HG03103 (cell line): ENCODE results near the gene RPTOR.
"Not testable (repeated sequence)": the region's sequence is repeated elsewhere in the genome, so short reads cannot be mapped to it uniquely, and the experiment has no call there.

ENCODE experiments used
- ATAC-seq: cut with Tn5 transposase; IDR thresholded peaks from one replicate; pipeline ENCODE4 v1.9.1; 2021; ENCODE audit warnings: low read depth; ENCODE audit not compliant: unreplicated experiment

The RPTOR gene

DNA sequence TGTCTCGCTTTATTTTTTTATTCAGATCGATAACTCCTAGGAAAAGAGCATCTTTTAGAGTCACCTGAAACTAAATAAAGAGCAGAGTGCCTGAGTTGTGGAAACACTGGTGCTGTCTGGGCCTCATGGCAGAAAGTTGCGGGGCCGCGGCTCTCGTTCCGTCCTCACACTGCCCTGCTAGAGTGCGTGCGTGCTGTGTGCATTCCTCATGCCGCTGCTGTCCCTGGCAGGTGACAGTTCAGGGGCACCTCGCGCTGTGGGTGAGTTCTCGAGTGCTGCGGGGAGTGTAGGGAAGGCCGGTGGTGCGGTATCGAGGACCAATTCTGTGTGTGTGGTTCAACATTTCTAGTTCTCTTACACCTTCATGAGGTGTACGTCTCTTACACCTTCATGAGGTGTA is 136.6 kb downstream of the RPTOR start:
- no peak for ATAC-seq

DNA sequence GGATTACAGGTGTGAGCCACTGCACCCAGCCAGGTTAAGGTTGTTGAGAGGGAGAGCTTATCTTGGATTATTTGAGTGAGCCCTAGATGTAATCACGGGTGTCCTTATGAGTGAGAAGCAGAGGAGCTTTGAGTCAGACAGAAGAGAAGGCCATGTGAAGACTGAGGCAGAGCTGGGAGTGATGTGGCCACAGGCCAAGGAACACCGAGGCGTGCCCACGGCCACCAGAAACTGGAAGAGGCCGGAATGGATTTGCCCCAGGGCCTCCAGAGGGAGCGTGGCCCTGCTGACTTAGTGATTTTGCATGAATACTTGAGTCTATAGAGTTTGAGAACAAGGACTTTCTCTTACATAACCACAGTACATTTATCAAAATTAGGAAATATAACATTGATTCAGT is 137.7 kb downstream of the RPTOR start:
- ATAC-seq: no peak

DNA sequence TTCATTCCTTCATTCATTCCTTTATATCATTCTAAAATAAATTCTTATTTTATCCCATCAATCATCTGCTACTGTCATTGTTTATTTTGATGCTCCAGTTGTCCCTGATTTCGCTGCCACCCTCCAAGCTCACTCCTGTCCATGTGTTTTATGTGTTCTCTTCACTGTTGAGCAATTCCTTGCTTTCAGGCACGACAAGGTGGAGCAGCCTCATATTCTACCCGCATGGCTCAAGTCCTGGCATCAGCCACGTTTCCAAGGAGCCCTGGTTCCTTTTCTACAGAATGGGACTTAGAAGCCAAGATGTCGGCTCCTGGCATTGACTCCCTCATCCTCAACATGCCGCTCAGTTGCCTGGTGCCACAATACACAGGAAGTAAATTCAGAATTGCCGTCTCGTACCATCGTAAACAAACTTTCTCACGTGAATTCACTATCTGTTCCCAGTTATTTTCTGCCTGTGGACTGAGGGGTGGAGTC is 139.0 kb downstream of the RPTOR start:
- no peak for ATAC-seq

DNA sequence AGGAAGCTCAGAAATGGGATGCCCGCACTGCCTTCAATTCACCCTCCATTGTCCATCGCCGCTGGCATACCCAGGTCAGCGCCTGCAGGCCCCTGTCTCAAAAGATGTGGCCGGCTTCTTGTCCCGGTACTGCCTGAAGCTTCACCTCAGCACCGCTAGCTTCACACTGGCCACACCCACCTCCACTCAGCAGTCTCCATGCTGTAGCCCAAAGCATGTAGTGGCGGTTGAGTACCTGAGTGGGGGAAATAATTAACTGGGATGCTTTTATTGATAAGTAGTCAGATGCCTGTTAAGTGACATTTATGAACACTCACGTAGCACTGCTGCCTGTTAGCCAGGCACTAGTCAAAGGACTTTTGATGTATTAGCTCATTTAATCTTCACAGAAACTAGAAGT is 143.2 kb downstream of the RPTOR start:
- ATAC-seq: no peak

DNA sequence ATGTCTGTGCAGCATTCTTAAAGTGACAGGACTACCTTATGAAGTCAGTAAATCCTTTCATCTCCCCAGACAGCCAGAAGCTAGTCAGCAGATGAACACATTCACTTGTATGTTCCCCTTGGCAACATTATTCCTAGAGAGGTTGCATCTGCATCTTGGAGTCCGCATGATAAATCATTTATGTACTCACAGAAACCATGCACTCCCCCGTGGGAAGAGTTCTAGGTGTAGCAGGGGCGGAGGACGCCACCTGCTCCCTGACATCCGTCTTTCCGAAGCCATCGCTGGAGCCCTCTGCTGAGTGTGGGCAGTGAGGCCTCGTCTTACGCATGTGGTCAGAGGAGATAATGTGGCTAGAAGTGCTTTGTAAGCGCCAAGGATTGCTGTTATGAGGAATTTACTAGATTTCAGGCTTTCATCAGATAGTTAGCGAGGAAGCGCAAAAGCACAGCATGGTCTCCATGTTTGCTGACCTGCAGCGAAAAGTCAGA is 144.5 kb downstream of the RPTOR start:
- ATAC-seq: no peak

DNA sequence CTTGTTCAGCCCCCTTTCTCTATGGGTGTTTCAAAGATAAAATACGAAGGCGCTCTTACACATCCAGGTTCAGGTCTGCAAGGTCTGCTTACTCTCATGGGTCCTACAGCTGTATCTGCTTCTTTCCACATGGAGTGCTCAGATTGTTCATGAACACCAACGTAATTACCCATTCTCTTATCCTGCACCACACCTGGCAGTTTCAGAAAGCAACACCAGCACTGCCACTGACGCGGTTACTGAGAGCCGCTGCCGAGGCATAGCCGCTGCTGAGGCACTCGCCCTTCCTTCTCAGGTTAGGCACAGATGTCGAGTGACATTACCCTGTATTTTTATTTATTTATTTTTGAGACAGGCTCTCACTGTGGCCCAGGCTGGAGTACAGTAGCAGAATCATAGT is 147.1 kb downstream of the RPTOR start:
- ATAC-seq: no peak

DNA sequence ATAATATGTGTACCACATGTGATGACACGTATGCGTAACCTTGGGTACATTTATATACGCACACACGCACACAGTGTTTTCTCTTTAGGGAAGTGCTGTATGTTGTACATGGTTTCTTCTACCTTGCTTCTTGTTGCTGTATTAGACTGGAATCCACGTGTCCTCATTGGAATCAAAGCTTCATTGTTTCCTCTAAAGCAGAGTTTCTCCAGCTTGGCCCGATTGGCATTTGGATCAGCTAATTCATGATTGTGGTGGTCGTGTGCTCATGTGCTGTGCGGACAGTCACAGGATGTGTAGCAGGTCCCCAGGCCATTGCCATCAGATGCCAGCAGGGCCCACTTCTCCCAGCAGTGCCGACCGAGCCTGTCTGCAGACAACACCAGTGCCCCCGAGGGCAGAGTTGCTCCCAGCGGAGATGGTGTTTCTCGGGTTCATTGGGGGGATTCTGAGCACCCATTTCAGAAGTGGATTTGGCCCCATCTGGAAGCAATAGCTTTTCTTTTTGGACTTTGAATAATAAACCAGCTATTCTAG is 148.4 kb downstream of the RPTOR start:
- ATAC-seq: no peak

DNA sequence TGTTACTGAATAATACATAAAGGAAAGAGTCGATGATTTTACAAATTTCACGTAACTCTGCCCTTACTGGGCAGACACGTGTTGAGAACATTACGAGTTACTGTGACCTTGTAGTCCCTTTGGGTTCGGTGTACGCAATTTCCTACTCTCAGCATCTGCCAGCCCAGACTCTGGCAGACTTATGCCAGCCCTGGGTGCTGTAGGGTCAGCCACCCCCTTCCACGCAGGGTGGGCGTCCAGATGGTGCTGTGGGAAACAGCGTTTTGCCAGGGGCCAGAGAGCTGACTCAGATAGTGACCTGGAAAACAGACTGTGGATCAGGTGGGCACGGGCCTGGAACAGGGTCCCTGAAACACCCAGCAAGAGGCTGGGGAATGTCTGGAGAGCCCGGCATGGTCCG is 148.9 kb downstream of the RPTOR start:
- ATAC-seq: no peak

DNA sequence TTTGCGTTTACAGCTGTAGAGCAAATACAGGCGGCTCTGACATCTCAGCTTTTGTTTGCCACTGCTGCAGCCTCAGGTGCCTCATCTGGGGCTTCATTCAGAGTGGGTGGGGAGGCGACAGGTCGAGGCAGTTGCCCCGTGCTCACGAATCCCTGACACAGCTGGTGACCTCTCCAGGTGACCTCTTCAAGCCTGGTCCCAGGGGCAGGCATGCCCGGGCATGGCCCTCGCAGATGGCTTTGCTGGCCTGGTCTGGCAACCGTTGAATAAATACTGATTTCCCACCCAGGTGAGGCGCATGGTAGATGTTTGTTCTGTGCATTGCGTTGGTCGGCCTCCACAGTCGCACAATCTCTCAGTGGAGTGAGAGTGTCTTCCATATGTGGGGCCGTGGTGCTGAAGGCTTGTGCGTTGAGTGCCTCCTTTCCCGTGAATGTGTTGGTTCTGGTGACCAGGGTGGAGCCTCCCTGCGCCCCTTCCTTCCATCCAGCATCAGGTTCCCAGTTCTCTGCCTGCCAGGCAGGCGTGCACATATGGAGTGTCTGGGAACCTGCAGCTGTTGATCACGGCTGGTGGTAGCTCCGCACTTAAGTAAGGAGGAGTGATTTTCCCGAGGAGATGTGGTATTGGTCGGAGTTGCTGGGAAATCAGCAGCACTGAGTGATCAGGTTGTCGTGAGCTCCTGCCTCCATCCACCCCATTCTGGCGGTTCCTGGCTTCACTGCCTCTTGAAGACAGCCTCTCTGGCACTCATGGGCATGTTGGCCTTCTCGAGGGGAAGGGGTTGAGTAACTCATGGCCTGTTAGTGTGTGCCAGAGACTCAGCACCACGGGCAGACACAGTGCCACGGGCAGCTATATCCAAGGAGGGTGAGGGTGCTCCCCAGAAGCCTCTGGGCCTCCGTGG is 149.7 kb downstream of the RPTOR start:
- no peak for ATAC-seq

DNA sequence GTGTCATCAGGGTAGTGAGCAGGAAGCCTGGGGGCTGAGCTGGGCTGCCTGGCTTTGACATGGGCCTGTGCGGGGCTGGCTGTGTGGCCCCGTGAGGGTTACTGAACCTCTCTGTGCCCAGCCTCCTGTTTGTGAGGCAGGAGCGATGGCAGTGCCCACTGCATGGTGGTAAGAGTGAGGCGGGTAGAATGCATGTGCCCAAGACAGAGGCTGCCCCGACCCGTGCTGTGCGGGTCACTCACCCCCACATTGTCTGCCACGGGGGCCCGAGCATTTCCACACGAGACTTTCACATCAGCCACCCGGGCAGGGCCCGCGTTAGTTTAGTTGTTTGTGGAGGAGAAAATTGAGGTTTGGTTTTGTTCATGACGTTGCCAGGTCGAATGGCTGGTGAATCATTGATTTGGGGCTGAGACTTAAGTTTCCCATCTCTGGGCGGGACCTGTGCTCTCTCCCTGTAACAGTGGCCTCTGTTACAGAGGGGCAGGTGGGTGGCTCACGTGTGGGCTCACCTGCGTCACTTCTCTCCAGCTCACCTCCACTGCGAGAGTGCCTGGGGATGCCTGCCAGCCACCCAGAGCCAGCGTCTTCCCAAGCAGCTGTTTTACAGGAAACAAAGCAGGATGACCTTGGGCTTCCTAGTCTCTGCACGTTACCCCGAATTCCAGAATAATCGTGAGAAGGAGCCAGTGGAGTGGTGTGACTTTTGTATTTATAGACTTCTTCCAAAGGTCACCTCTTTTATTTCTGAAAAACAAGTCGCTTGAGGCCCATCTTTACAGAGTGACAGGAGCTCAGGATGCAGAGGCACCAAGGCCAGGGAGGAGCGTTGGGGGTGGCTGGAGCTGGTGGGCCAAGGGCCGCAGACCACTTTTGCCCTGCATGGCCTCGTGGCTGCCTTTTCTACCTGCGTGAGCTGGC is 150.6 kb downstream of the RPTOR start:
- no peak for ATAC-seq

DNA sequence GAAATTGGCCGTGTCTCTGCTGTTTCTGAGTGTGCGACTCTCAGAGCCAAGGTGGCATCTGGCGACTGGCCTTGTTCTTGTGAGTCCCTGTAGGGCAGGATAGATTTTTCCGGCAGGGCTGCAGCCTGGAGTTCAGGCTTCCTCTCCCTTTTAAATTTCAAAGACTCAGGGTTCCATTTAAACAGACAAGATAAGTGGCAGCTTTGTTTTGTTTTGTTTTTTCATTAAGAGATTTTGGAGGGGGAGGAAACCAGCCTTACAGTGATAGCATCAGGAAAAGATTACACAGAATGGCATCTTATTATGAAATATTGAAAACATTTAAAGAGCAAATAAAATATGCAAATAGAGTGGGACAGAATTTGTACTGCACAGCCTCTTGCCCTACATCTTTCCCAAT is 151.3 kb downstream of the RPTOR start:
- no peak for ATAC-seq

DNA sequence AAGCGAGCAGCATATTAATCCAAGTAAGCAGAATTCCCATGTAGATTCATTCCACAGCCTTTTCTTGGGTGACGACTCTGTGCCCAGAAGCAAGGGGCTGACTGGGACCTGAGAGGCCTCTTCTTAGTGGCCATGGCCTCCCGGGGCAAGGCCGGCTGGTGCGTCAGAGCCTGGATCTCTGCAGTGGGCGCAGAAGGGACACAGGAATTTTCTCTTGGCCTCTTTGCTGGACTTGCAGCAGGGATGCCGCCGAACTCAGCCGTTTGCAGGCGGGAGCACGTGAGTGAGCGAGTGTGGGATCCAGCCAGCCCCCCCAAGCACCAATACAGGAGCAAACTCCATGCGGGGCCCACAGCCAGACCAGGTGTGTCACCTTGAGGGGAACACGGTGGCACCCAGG is 151.8 kb downstream of the RPTOR start:
- ATAC-seq: no peak

DNA sequence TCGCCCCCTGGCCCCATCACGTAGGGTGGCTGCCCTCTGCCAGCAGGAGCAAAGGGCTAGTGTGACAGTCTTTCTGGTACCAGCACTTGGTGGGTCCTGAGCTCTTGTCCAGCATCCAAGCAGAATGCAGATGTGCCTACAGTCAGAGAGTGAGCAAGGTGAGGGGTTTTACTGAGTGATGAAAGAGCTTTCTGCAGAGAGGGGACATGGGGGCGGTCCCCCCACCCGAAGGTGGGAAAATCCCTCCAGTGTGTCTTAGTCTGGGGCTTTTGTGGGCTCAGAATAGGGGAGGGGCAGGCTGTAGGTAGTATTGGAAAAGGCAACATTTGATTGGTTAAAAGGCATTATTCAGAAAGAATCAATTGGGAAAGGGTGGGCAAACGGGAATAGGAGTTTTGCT is 152.3 kb downstream of the RPTOR start:
- ATAC-seq: no peak

DNA sequence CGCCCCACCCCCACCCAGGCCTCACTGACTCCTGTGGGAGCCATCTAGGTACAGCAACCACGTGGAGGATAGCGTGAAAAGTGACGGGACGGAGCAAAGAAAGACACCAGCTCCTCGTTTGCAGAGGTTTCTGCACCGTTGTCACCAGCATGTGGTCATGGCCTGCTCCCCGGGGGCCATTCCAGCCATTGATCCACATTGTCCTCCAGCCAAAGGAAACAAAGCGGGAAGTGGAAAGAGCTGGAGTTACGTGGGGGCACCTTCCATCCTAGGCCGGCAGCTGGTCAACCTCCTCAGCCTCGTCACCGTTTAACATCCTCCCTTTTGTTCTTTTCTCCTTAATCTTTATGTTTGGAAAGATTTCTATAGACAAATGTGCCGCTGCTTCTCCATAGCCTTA is 153.7 kb downstream of the RPTOR start:
- no peak for ATAC-seq

DNA sequence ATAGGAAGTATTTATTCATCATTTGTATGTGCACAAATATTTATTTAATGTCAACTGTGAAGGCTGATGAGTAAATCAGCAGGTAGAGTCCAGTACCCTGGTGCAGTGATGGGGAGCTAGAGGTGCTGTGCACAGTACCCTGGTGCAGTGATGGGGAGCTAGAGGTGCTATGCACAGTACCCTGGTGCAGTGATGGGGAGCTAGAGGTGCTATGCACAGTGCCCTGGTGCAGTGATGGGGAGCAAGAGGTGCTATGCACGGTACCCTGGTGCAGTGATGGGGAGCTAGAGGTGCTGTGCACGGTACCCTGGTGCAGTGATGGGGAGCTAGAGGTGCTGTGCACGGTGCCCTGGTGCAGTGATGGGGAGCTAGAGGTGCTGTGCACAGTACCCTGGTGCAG is 154.6 kb downstream of the RPTOR start:
- not testable (repeated sequence) for ATAC-seq

DNA sequence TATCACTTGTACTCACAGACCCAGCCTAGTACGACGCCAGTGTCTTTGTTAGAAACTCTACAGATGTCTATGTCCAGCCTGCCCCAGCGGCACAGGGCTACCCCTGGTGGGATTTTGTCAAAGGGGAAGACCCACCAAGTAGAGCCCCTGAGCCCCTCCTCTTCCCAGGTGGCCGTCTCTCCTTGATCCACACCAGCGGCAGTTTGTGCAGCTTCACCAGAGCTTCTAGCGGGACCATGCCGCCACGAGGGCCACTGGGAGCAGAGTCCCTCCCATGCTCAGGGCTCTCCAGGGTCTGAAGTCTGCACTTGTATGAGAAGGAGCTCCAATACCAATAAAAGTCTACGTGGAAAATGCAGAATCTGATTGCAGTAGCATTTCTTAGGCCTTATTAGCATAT is 157.1 kb downstream of the RPTOR start:
- ATAC-seq: no peak

DNA sequence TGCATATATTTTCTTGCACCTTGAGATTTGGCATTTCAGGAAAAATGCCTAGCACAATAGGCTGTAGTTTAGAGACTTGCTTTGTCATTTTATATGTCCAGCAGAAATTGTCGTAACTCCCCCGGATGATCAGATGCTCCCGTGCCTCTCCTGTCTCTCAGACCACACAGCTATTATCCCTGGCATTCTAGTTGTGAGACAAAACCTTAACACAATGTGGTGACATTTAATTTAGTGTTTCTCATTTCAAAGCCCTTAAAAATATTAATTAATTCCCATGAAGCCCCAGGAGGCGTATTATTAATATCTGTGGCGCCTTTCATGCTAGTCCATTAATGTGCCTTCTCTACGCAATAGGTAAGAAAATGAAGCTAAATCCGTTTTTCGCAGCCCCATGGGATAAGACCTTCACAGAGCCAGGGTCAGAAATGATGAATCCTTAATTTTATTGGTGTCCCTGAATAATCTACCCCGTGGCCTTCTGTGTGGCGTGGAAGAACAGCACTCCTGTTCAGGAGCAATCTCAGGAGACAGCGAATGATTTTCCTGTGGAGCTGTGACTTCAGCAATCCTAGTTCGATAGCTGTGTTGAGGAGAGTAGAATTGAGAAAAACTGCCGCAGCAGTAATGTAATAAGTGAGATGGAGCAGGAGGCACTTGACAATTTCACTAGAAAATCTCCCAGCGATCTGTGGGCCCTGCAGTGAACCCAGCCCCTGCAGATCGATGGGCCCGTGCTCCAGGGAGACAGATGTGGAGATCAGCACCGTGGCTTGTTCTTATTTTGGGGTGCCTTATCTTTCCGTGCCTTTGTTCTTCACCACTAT is 157.9 kb downstream of the RPTOR start:
- no peak for ATAC-seq

DNA sequence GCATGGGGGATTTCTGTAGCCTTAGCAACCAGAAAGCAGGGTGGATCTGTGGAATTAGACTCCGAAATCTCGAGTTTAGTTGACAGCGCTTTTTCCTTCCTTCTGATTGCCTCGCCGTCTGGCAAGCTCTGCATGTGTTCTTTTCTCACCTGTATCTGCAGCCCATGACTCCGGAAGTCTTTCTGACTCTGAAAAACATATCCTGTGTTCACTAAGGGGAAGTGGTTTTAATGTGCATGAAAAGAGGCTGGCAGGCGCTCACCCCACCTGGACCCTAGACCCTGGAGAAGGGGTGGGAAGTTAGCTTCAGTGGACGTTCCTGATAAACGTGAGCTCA is 158.5 kb downstream of the RPTOR start:
- ATAC-seq: no peak

DNA sequence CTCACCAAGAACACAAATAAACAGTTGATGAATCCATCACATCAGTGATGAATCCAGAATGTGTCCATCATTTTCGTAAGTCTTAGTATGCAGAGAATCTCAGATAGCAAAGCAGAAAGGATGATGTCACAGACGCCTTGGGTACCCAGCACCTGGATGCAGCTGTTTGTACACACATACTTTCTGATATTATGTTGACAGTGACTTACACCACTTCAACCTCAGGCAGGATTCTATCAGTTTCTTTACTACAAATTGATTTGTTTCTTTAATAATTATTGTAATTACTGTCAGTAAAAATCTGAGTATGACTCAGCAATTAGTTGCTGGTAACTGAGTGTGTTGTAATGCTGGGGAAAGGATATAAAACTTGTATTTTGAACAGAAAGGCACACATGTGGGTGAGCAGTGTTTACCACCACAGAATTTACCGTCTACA is 159.8 kb downstream of the RPTOR start:
- no peak for ATAC-seq

DNA sequence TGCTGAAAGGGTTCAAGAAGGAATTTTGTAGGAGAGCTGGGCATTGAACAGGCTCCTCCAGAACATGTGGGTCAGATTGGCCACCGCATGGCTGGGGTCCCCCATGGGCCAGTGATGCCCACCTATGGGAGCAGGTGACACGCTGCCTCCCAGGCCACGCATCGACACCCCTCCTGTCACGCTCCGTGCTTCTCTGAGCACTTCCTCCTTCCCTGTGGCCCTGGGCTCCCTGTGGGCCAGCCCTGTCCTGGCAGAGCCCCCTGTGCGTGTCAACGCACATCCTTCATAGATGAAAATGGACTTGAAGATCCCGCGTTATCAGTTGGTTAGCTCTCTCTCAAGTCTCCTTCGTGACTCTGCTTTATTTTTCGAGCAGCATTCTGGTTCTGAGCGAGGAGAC is 160.3 kb downstream of the RPTOR start:
- no peak for ATAC-seq
